Endodermal cell (in vitro differentiated cells): ENCODE measurements around the gene DRGX. TPM values are rescaled to one million over a fixed set of nuclear protein-coding genes. Genes with fewer than 3 reads are reported as not detected.

ENCODE experiments used
- DNase-seq: peaks from one replicate; pipeline ENCODE4 v3.0.0-alpha.2; 2017
- H3K27ac ChIP-seq: 2 replicates; pipeline ENCODE4 v1.5.1; 2013; ENCODE audit warnings: mild to moderate bottlenecking, low read depth, low read length, moderate library complexity
- H3K27me3 ChIP-seq: 2 replicates; pipeline ENCODE4 v1.6.1; 2013; ENCODE audit warnings: mild to moderate bottlenecking, low read length, moderate library complexity; ENCODE audit not compliant: insufficient read depth, control insufficient read depth, poor library complexity, severe bottlenecking
- H3K36me3 ChIP-seq: 2 replicates; pipeline ENCODE4 v1.7.0; 2013; ENCODE audit warnings: mild to moderate bottlenecking, low read length, moderate library complexity; ENCODE audit not compliant: control insufficient read depth, insufficient read depth
- H3K4me1 ChIP-seq: one replicate; pipeline ENCODE4 v1.7.0; 2013; ENCODE audit warnings: low read length; ENCODE audit not compliant: control insufficient read depth, insufficient read depth
- H3K4me3 ChIP-seq: 2 replicates; pipeline ENCODE4 v1.5.1; 2013; ENCODE audit warnings: mild to moderate bottlenecking, low read length, moderate library complexity
- H3K9ac ChIP-seq: 2 replicates; pipeline ENCODE4 v1.6.1; 2013; ENCODE audit warnings: mild to moderate bottlenecking, low read length, moderate library complexity; ENCODE audit not compliant: poor library complexity, severe bottlenecking; ENCODE audit errors: extremely low read depth
- H3K9me3 ChIP-seq: 2 replicates; pipeline ENCODE4 v1.6.1; 2013; ENCODE audit warnings: mild to moderate bottlenecking, low read length, moderate library complexity; ENCODE audit not compliant: control insufficient read depth
- H3K27ac Mint-ChIP-seq: 2 replicates; pipeline ENCODE4 v1.8.0; 2020; ENCODE audit warnings: mixed read lengths
- H3K27me3 Mint-ChIP-seq: 2 replicates; pipeline ENCODE4 v1.8.0; 2021; ENCODE audit warnings: mild to moderate bottlenecking, mixed read lengths; ENCODE audit not compliant: insufficient read depth
- H3K36me3 Mint-ChIP-seq: 2 replicates; pipeline ENCODE4 v1.8.0; 2020; ENCODE audit warnings: low read depth, mixed read lengths
- H3K4me1 Mint-ChIP-seq: 2 replicates; pipeline ENCODE4 v1.8.0; 2020; ENCODE audit warnings: mixed read lengths
- H3K4me3 Mint-ChIP-seq: 2 replicates; pipeline ENCODE4 v1.8.0; 2020; ENCODE audit warnings: mild to moderate bottlenecking, moderate library complexity, mixed read lengths
- H3K9me3 Mint-ChIP-seq: 2 replicates; pipeline ENCODE4 v1.8.0; 2020; ENCODE audit warnings: mild to moderate bottlenecking, mixed read lengths
- CTCF ChIP-seq: fragments of 200-600 bp; sonication (generic); conservative IDR thresholded peaks from 2 replicates; pipeline ENCODE4 v1.5.0; 2021; ENCODE audit warnings: antibody characterized with exemption, mild to moderate bottlenecking
- WGBS, 2 experiments: methylation state at CpG; one replicate each; pipeline versions ENCODE4 v1.1.5 to v1.1.7; 2013; ENCODE audit warnings: missing lambda C conversion rate in 2 of 2, mixed read lengths in 1 of 2; ENCODE audit not compliant: insufficient coverage in 1 of 2, insufficient read length in 1 of 2; 5-methylcytosine and 5-hydroxymethylcytosine counted together
- total RNA-seq, 2 donors: library from RNA; stranded (reverse); fragmentation: NEBNext Ultra II Directional in 1 of 2; extraction: Animal tissue kit (Norgen Biotek cat#: 25700) in 1 of 2; gene quantifications; 2 replicates in 1 of 2; 3 replicates in 1 of 2; pipeline ENCODE4 v1.2.1, GENCODE V29; 2021

The DRGX gene
- total RNA-seq, 2 donors from 2014 or later = not detected

- H3K27me3 ChIP-seq = no peaks in the 10 kb centered on the region
- DNase-seq = no peak
- Mint-ChIP-seq H3K9me3 (peaks cover under 1% of the 10 kb centered on the region), H3K4me3 (no peak overlapping the region), H3K36me3 (no peaks in the 10 kb centered on the region), H3K27me3 (no peaks in the 10 kb centered on the region), H3K4me1 (peaks cover 4% of the 10 kb centered on the region), H3K27ac (no peak overlapping the region)
- no peaks in the 10 kb centered on the region for H3K9me3 ChIP-seq
- no peak for TF ChIP-seq CTCF
- no peaks in the 10 kb centered on the region for H3K4me1 ChIP-seq
- H3K27ac ChIP-seq = no peak overlapping the region
- H3K9ac ChIP-seq = no peak overlapping the region
- no peak overlapping the region for H3K4me3 ChIP-seq
- 83 to 90% methylated on average over 2 of the region's 2 CpGs for WGBS, 2 experiments
- no peaks in the 10 kb centered on the region for H3K36me3 ChIP-seq
Measured at GRCh38 chr10:49414496-49414895, 18.6 kb upstream of the DRGX start.

- no peak overlapping the region for H3K27ac Mint-ChIP-seq
- H3K36me3 Mint-ChIP-seq = no peaks in the 10 kb centered on the region
- H3K4me3 Mint-ChIP-seq = no peak overlapping the region
- H3K27ac ChIP-seq = no peak overlapping the region
- H3K27me3 ChIP-seq = no peaks in the 10 kb centered on the region
- DNase-seq = no peak
- TF ChIP-seq CTCF = no peak
- H3K9me3 ChIP-seq = no peaks in the 10 kb centered on the region
- no peak overlapping the region for H3K4me3 ChIP-seq
- H3K4me1 Mint-ChIP-seq = no peaks in the 10 kb centered on the region
- H3K9ac ChIP-seq = no peak overlapping the region
- H3K9me3 Mint-ChIP-seq = no peaks in the 10 kb centered on the region
- 91 to 97% methylated on average over 4 of the region's 4 CpGs for WGBS, 2 experiments
- H3K36me3 ChIP-seq = no peaks in the 10 kb centered on the region
- H3K4me1 ChIP-seq = no peaks in the 10 kb centered on the region
- peaks cover 1% of the 10 kb centered on the region for H3K27me3 Mint-ChIP-seq
Measured at GRCh38 chr10:49412571-49412970, 16.7 kb upstream of the DRGX start.

- no peaks in the 10 kb centered on the region for H3K9me3 ChIP-seq
- H3K4me1 ChIP-seq = no peaks in the 10 kb centered on the region
- no peak for DNase-seq
- H3K9ac ChIP-seq = no peak overlapping the region
- H3K4me1 Mint-ChIP-seq = no peaks in the 10 kb centered on the region
- TF ChIP-seq CTCF = no peak
- no peak overlapping the region for H3K4me3 ChIP-seq
- H3K27me3 ChIP-seq = no peaks in the 10 kb centered on the region
- peaks cover 1% of the 10 kb centered on the region for H3K27me3 Mint-ChIP-seq
- no peaks in the 10 kb centered on the region for H3K9me3 Mint-ChIP-seq
- 85 to 87% methylated on average over 6 to 7 of the region's 7 CpGs for whole genome bisulfite sequencing, 2 experiments
- no peaks in the 10 kb centered on the region for H3K36me3 ChIP-seq
- H3K4me3 Mint-ChIP-seq = no peak overlapping the region
- no peaks in the 10 kb centered on the region for H3K36me3 Mint-ChIP-seq
- no peak overlapping the region for H3K27ac ChIP-seq
- no peak overlapping the region for H3K27ac Mint-ChIP-seq
Measured at GRCh38 chr10:49410365-49411074, 14.6 kb upstream of the DRGX start.
